PC-3 (cell line): ENCODE measurements around the gene AGAP3. TPM values are rescaled to one million over a fixed set of nuclear protein-coding genes. Genes with fewer than 3 reads are reported as not detected.

Experiments
- ATAC-seq: fragments of 200-7000 bp; cut with Tn5 transposase; 2 replicates; pipeline ENCODE4 v1.9.1; 2020; ENCODE audit warnings: mild to moderate bottlenecking, moderate library complexity
- BruUV-seq: library from RNA; stranded (reverse); fragments of 400-500 nt; replicated peaks from 2 replicates; lab custom pipeline; 2021; lab: Mats Ljungman, UMichigan
- CTCF ChIA-PET: fragments of 300-600 bp; sonication (Branson Sonifier 250); formaldehyde crosslinking; loops from one replicate; lab custom pipeline; 2022; ENCODE audit warnings: antibody characterized with exemption; lab: Charles Lee
- POLR2A ChIA-PET: fragments of 300-600 bp; sonication (Branson Sonifier 250); formaldehyde crosslinking; loops from one replicate; lab custom pipeline; 2022; ENCODE audit warnings: antibody characterized with exemption; ENCODE audit not compliant: unreplicated experiment; lab: Charles Lee
- DNase-seq: peaks from one replicate; pipeline ENCODE4 v3.0.0-alpha.2; 2015
- H2AFZ ChIP-seq: fragments of 300-600 bp; sonication (generic); 2 replicates; pipeline ENCODE4 v1.6.0; 2016; ENCODE audit warnings: antibody characterized with exemption, low read length
- H3F3A ChIP-seq: fragments of 300-600 bp; sonication (generic); one replicate; pipeline ENCODE4 v1.6.0; 2017; ENCODE audit warnings: antibody characterized with exemption, low read length, control low read depth, mild to moderate bottlenecking; ENCODE audit not compliant: unreplicated experiment
- H3K27ac ChIP-seq: fragments of 300-600 bp; sonication (generic); 2 replicates; pipeline ENCODE4 v1.5.1; 2016; ENCODE audit warnings: mild to moderate bottlenecking, low read length
- H3K27me3 ChIP-seq: fragments of 300-600 bp; sonication (generic); 2 replicates; pipeline ENCODE4 v1.6.1; 2016; ENCODE audit warnings: low read length, mixed read lengths
- H3K36me3 ChIP-seq: fragments of 300-600 bp; sonication (generic); 2 replicates; pipeline ENCODE4 v1.6.1; 2016; ENCODE audit warnings: low read depth, mixed run types, low read length, mixed read lengths
- H3K4me1 ChIP-seq: fragments of 300-600 bp; sonication (generic); 2 replicates; pipeline ENCODE4 v1.5.1; 2016; ENCODE audit warnings: low read length; ENCODE audit not compliant: insufficient read depth
- H3K4me2 ChIP-seq: fragments of 300-600 bp; sonication (generic); 2 replicates; pipeline ENCODE4 v1.6.0; 2016; ENCODE audit warnings: low read length
- H3K4me3 ChIP-seq: fragments of 300-600 bp; sonication (generic); 2 replicates; pipeline ENCODE4 v1.5.1; 2016; ENCODE audit warnings: mild to moderate bottlenecking, low read length, mixed read lengths
- H3K79me2 ChIP-seq: fragments of 300-600 bp; sonication (generic); 2 replicates; pipeline ENCODE4 v1.6.1; 2017; ENCODE audit warnings: low read length, mixed read lengths
- H3K9ac ChIP-seq: fragments of 300-600 bp; sonication (generic); 2 replicates; pipeline ENCODE4 v1.6.0; 2016; ENCODE audit warnings: mild to moderate bottlenecking, low read length
- H3K9me2 ChIP-seq: fragments of 300-600 bp; sonication (generic); replicated peaks from 2 replicates; pipeline ENCODE4 v1.6.1; 2016; ENCODE audit warnings: mixed run types, low read length, mixed read lengths
- H3K9me3 ChIP-seq: fragments of 300-600 bp; sonication (generic); 2 replicates; pipeline ENCODE4 v1.6.1; 2016; ENCODE audit warnings: low read length, mixed read lengths
- H4K20me1 ChIP-seq: fragments of 300-600 bp; sonication (generic); 2 replicates; pipeline ENCODE4 v1.6.1; 2016; ENCODE audit warnings: low read length, mixed read lengths
- CTCF ChIP-seq: fragments of 300-600 bp; sonication (generic); conservative IDR thresholded peaks from 2 replicates; pipeline ENCODE4 v1.5.1; 2017; ENCODE audit warnings: antibody characterized with exemption, low read depth, mild to moderate bottlenecking, low read length
- EZH2 ChIP-seq: fragments of 300-600 bp; sonication (generic); IDR thresholded peaks from one replicate; pipeline ENCODE4 v1.6.1; 2017; ENCODE audit warnings: antibody characterized with exemption, mild to moderate bottlenecking, low read length; ENCODE audit not compliant: unreplicated experiment
- EZH2phosphoT487 ChIP-seq: fragments of 300-600 bp; sonication (generic); IDR thresholded peaks from 2 replicates; pipeline ENCODE4 v1.6.1; 2018; ENCODE audit warnings: mild to moderate bottlenecking, antibody characterized with exemption, low read length, borderline replicate concordance
- intact Hi-C: fragments of 100-400 bp; cut with micrococcal nuclease; formaldehyde crosslinking; loops from 2 replicates; pipeline ENCODE4 v1.9.0; 2023
- total RNA-seq: library from RNA; depleted of rRNA; stranded (reverse); fragments of >200 nt; gene quantifications from 2 replicates; pipeline ENCODE4 v1.2.3, GENCODE V29; 2014

The AGAP3 gene
- total RNA-seq, 1 experiment from 2014 or later = 53.5 TPM

- POLR2A ChIA-PET = no interaction called here
- Histone ChIP-seq H3K79me2 (no peaks in the 10 kb centered on the region), H4K20me1 (no peaks in the 10 kb centered on the region), H3K27me3 (no peaks in the 10 kb centered on the region), H3K4me1 (no peaks in the 10 kb centered on the region), H3K36me3 (peaks cover 24% of the 10 kb centered on the region), H2AFZ (no peak overlapping the region), H3K9ac (no peak overlapping the region), H3K4me2 (no peak overlapping the region), H3K9me3 (no peaks in the 10 kb centered on the region), H3K27ac (no peak overlapping the region), H3K4me3 (no peak overlapping the region), H3K9me2 (no peaks in the 10 kb centered on the region), H3F3A (no peaks in the 10 kb centered on the region)
- BruUV-seq = no TSS peak
- DNase-seq = no peak
- no peak for ATAC-seq
- no peak for TF ChIP-seq EZH2phosphoT487
- CTCF ChIA-PET = interaction anchor here (0.6 kb wide), 1 partner anchor 38 kb away, joined by 3 read pairs; no protein-coding TSS in a partner anchor
- intact Hi-C loops = no loop called here
These were observed 15.0 kb upstream of the AGAP3 start for GRCh38 chr7:151071032-151071866.

DNA sequence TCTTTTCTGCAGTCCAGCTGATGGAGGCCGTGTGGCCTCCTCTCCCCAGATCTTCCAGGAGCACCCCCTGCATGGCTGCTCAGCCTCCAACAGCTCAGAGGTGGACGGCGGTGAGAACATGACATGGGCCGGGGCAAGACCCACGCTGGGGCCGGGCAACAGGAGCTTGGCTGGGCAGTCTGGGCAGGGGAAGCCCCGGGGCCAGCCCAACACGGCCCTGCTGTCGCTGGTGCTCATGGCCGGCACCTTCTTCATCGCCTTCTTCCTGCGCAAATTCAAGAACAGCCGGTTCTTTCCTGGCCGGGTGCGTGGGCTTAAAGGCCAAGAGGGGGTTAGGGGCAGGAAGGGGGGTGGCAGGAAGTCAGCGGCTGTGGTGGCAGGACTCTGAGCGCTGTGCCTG lies 12.3 kb upstream of the AGAP3 start:
- Histone ChIP-seq H3K27me3 (no peaks in the 10 kb centered on the region), H3K9ac (no peak overlapping the region), H3K9me3 (no peaks in the 10 kb centered on the region), H2AFZ (no peak overlapping the region), H3K4me1 (peaks cover 1% of the 10 kb centered on the region; the same call in 1 of the 2 replicates), H3K27ac (no peak overlapping the region), H3K79me2 (peaks cover 9% of the 10 kb centered on the region), H3K4me3 (no peak overlapping the region), H3F3A (no peaks in the 10 kb centered on the region), H4K20me1 (no peaks in the 10 kb centered on the region), H3K36me3 (peaks cover 13% of the 10 kb centered on the region), H3K4me2 (no peak overlapping the region), H3K9me2 (no peaks in the 10 kb centered on the region)
- no TSS peak for BruUV-seq
- intact Hi-C loops = no loop called here
- DNase-seq = no peak
- ChIA-PET POLR2A (no interaction called here), CTCF (interaction anchor here (0.6 kb wide), 1 partner anchor 13 kb away, joined by 6 read pairs; no protein-coding TSS in a partner anchor)
- no peak for ATAC-seq
- TF ChIP-seq CTCF = no peak
- TF ChIP-seq EZH2phosphoT487 = no peak
- no peak for TF ChIP-seq EZH2

GRCh38 chr7:151074817-151075661 lies 11.2 kb upstream of the AGAP3 start:
- Histone ChIP-seq H3F3A (no peaks in the 10 kb centered on the region), H3K36me3 (peaks cover 13% of the 10 kb centered on the region), H3K4me2 (no peak overlapping the region), H4K20me1 (no peaks in the 10 kb centered on the region), H3K4me3 (no peak overlapping the region), H3K9ac (no peak overlapping the region), H3K27ac (no peak overlapping the region), H2AFZ (no peak overlapping the region), H3K27me3 (no peaks in the 10 kb centered on the region), H3K9me2 (no peaks in the 10 kb centered on the region), H3K79me2 (peaks cover 19% of the 10 kb centered on the region), H3K9me3 (no peaks in the 10 kb centered on the region), H3K4me1 (peaks cover 9% of the 10 kb centered on the region)
- DNase-seq (no peak), ATAC-seq (no peak)
- TF ChIP-seq CTCF (no peak), EZH2phosphoT487 (no peak), EZH2 (no peak)
- CTCF ChIA-PET = no interaction called here
- intact Hi-C loops = loop anchor here (5.0 kb wide), 1 partner anchor 37 kb away; no protein-coding TSS in a partner anchor
- POLR2A ChIA-PET = no interaction called here
- BruUV-seq = no TSS peak
